ENCODE data around the gene ENPP7.

Gene ENPP7

GRCh38 chr17:79715098-79715942 is 15.4 kb upstream of the ENPP7 start:
- Histone ChIP-seq H3K27ac (ENCODE audit: insufficient read depth, low read depth, low read length, poor library complexity, severe bottlenecking) (no peak overlapping the region), H3K9me3 (ENCODE audit: control insufficient read depth, low read length) (no peaks in the 10 kb centered on the region), H3K36me3 (ENCODE audit: control insufficient read depth, insufficient read depth, low read length) (no peaks in the 10 kb centered on the region), H3K4me3 (ENCODE audit: insufficient read depth, low read depth, low read length) (no peak overlapping the region), H3K27me3 (ENCODE audit: control insufficient read depth, insufficient read depth, low read length, poor library complexity, severe bottlenecking) (no peaks in the 10 kb centered on the region), H3K4me1 (ENCODE audit: control insufficient read depth, insufficient read depth, low read length) (no peaks in the 10 kb centered on the region)
- 87% methylated on average over 16 of the region's 16 CpGs for WGBS, 2 experiments

- no peaks in the 10 kb centered on the region for H3K27me3 ChIP-seq (ENCODE audit: control insufficient read depth, insufficient read depth, low read length, poor library complexity, severe bottlenecking)
- no peak overlapping the region for H3K27ac ChIP-seq (ENCODE audit: insufficient read depth, low read depth, low read length, poor library complexity, severe bottlenecking)
- H3K9me3 ChIP-seq (ENCODE audit: control insufficient read depth, low read length), result no peaks in the 10 kb centered on the region
- 88 to 92% methylated on average over 25 of the region's 25 CpGs for WGBS, 2 experiments
- H3K4me3 ChIP-seq (ENCODE audit: insufficient read depth, low read depth, low read length), result no peak overlapping the region
- H3K36me3 ChIP-seq (ENCODE audit: control insufficient read depth, insufficient read depth, low read length), result no peaks in the 10 kb centered on the region
- H3K4me1 ChIP-seq (ENCODE audit: control insufficient read depth, insufficient read depth, low read length), result no peaks in the 10 kb centered on the region
These were observed 14.6 kb upstream of the ENPP7 start for GRCh38 chr17:79715943-79716797.

GRCh38 chr17:79720705-79721292 is 9.9 kb upstream of the ENPP7 start:
- Histone ChIP-seq H3K27me3 (ENCODE audit: control insufficient read depth, insufficient read depth, low read length, poor library complexity, severe bottlenecking) (no peaks in the 10 kb centered on the region), H3K4me1 (ENCODE audit: control insufficient read depth, insufficient read depth, low read length) (no peaks in the 10 kb centered on the region), H3K36me3 (ENCODE audit: control insufficient read depth, insufficient read depth, low read length) (no peaks in the 10 kb centered on the region), H3K4me3 (ENCODE audit: insufficient read depth, low read depth, low read length) (no peak overlapping the region), H3K27ac (ENCODE audit: insufficient read depth, low read depth, low read length, poor library complexity, severe bottlenecking) (no peak overlapping the region), H3K9me3 (ENCODE audit: control insufficient read depth, low read length) (no peaks in the 10 kb centered on the region)
- WGBS, 2 experiments, result 84 to 88% methylated on average over 11 to 15 of the region's 15 CpGs

- H3K4me3 ChIP-seq (ENCODE audit: insufficient read depth, low read depth, low read length), result no peak overlapping the region
- no peaks in the 10 kb centered on the region for H3K4me1 ChIP-seq (ENCODE audit: control insufficient read depth, insufficient read depth, low read length)
- WGBS, 2 experiments, result 75 to 82% methylated on average over 10 of the region's 10 CpGs
- no peak overlapping the region for H3K27ac ChIP-seq (ENCODE audit: insufficient read depth, low read depth, low read length, poor library complexity, severe bottlenecking)
- H3K36me3 ChIP-seq (ENCODE audit: control insufficient read depth, insufficient read depth, low read length), result no peaks in the 10 kb centered on the region
- H3K9me3 ChIP-seq (ENCODE audit: control insufficient read depth, low read length), result no peaks in the 10 kb centered on the region
- no peaks in the 10 kb centered on the region for H3K27me3 ChIP-seq (ENCODE audit: control insufficient read depth, insufficient read depth, low read length, poor library complexity, severe bottlenecking)
These were observed 8.6 kb upstream of the ENPP7 start for GRCh38 chr17:79721993-79722671.

- Histone ChIP-seq H3K27ac (ENCODE audit: insufficient read depth, low read depth, low read length, poor library complexity, severe bottlenecking) (no peak overlapping the region), H3K9me3 (ENCODE audit: control insufficient read depth, low read length) (no peaks in the 10 kb centered on the region), H3K4me1 (ENCODE audit: control insufficient read depth, insufficient read depth, low read length) (no peaks in the 10 kb centered on the region), H3K27me3 (ENCODE audit: control insufficient read depth, insufficient read depth, low read length, poor library complexity, severe bottlenecking) (no peaks in the 10 kb centered on the region), H3K36me3 (ENCODE audit: control insufficient read depth, insufficient read depth, low read length) (no peaks in the 10 kb centered on the region), H3K4me3 (ENCODE audit: insufficient read depth, low read depth, low read length) (no peak overlapping the region)
- 92% methylated on average over 10 of the region's 10 CpGs for WGBS, 2 experiments
These were observed 8.0 kb upstream of the ENPP7 start for GRCh38 chr17:79722787-79723186.

GRCh38 chr17:79728169-79728907 is 2.4 kb upstream of the ENPP7 start:
- no peak overlapping the region for H3K4me3 ChIP-seq (ENCODE audit: insufficient read depth, low read depth, low read length)
- WGBS, 2 experiments, result 62 to 68% methylated on average over 22 of the region's 22 CpGs
- no peaks in the 10 kb centered on the region for H3K9me3 ChIP-seq (ENCODE audit: control insufficient read depth, low read length)
- no peak overlapping the region for H3K27ac ChIP-seq (ENCODE audit: insufficient read depth, low read depth, low read length, poor library complexity, severe bottlenecking)
- H3K36me3 ChIP-seq (ENCODE audit: control insufficient read depth, insufficient read depth, low read length), result no peaks in the 10 kb centered on the region
- H3K27me3 ChIP-seq (ENCODE audit: control insufficient read depth, insufficient read depth, low read length, poor library complexity, severe bottlenecking), result no peaks in the 10 kb centered on the region
- H3K4me1 ChIP-seq (ENCODE audit: control insufficient read depth, insufficient read depth, low read length), result no peaks in the 10 kb centered on the region

GRCh38 chr17:79728908-79729471 is 1.8 kb upstream of the ENPP7 start:
- Histone ChIP-seq H3K4me3 (ENCODE audit: insufficient read depth, low read depth, low read length) (no peak overlapping the region), H3K36me3 (ENCODE audit: control insufficient read depth, insufficient read depth, low read length) (no peaks in the 10 kb centered on the region), H3K4me1 (ENCODE audit: control insufficient read depth, insufficient read depth, low read length) (no peaks in the 10 kb centered on the region), H3K27me3 (ENCODE audit: control insufficient read depth, insufficient read depth, low read length, poor library complexity, severe bottlenecking) (no peaks in the 10 kb centered on the region), H3K9me3 (ENCODE audit: control insufficient read depth, low read length) (no peaks in the 10 kb centered on the region), H3K27ac (ENCODE audit: insufficient read depth, low read depth, low read length, poor library complexity, severe bottlenecking) (no peak overlapping the region)
- WGBS, 2 experiments, result 89% methylated on average over 26 of the region's 26 CpGs

GRCh38 chr17:79729761-79730160 is 982 bp upstream of the ENPP7 start:
- WGBS, 2 experiments, result 93 to 96% methylated on average over 12 of the region's 12 CpGs
- Histone ChIP-seq H3K27me3 (ENCODE audit: control insufficient read depth, insufficient read depth, low read length, poor library complexity, severe bottlenecking) (no peaks in the 10 kb centered on the region), H3K27ac (ENCODE audit: insufficient read depth, low read depth, low read length, poor library complexity, severe bottlenecking) (no peak overlapping the region), H3K4me1 (ENCODE audit: control insufficient read depth, insufficient read depth, low read length) (no peaks in the 10 kb centered on the region), H3K4me3 (ENCODE audit: insufficient read depth, low read depth, low read length) (no peak overlapping the region), H3K36me3 (ENCODE audit: control insufficient read depth, insufficient read depth, low read length) (no peaks in the 10 kb centered on the region), H3K9me3 (ENCODE audit: control insufficient read depth, low read length) (no peaks in the 10 kb centered on the region)

- Histone ChIP-seq H3K9me3 (ENCODE audit: control insufficient read depth, low read length) (no peaks in the 10 kb centered on the region), H3K4me3 (ENCODE audit: insufficient read depth, low read depth, low read length) (no peak overlapping the region), H3K27me3 (ENCODE audit: control insufficient read depth, insufficient read depth, low read length, poor library complexity, severe bottlenecking) (no peaks in the 10 kb centered on the region), H3K36me3 (ENCODE audit: control insufficient read depth, insufficient read depth, low read length) (no peaks in the 10 kb centered on the region), H3K4me1 (ENCODE audit: control insufficient read depth, insufficient read depth, low read length) (no peaks in the 10 kb centered on the region), H3K27ac (ENCODE audit: insufficient read depth, low read depth, low read length, poor library complexity, severe bottlenecking) (no peak overlapping the region)
- WGBS, 2 experiments, result 96% methylated on average over 5 of the region's 5 CpGs
These were observed 340 bp upstream of the ENPP7 start for GRCh38 chr17:79730437-79730768.
